SH-SY5Y (cell line): Measurements from ENCODE around the gene GPC3.

Experiments
- GATA2 ChIP-seq: IDR thresholded peaks from 2 replicates; pipeline ENCODE4 v1.6.1; 2011; ENCODE audit warnings: mild to moderate bottlenecking, low read depth, low read length
- GATA3 ChIP-seq: IDR thresholded peaks from 2 replicates; pipeline ENCODE4 v1.6.1; 2011; ENCODE audit warnings: low read depth, mild to moderate bottlenecking, low read length, moderate library complexity

Gene GPC3

DNA sequence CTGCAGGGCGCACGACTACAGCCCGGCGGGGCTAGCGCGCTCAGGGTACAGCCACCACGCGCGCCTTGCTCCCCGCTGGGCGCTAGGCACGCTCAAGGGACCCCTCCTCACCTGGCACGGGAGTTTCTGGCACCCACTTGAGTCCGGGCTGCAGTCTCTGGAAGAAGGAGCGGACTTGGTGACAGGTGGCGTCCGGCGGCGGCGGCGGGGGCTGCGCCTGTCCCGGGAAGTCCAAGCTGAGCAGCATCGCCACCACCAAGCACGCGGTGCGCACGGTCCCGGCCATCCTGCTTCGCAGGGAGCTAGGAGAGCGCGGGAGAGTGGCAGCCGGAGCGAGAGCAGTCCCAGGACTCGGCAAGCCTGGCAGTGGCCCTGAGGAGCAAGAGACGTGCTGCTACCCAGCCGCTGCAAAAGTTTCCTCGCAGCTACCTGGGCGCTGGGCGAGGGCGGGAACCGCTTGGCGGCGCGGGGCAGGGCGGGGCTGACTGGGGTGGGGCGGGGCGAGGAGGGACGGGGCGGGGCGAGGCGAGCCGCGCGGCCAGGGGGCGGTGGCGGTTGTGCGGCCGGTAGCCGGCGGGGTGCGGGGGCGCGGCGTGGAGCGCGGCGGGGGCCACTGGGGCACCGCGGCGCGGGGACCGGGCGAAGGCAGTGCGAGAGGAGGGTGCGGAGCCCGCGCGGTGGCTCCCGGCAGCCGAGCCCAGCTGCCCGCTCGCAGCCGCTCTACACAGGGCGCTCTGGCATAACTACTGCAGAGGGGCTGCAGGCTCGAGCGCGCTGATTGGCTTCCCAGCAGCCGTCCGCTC is at the start of gene GPC3:
Gene GPC3 (minus strand): TSS at position 431 of the 803 bp plus-strand sequence.
- no peak for TF ChIP-seq GATA3
- TF ChIP-seq GATA2, result no peak

DNA sequence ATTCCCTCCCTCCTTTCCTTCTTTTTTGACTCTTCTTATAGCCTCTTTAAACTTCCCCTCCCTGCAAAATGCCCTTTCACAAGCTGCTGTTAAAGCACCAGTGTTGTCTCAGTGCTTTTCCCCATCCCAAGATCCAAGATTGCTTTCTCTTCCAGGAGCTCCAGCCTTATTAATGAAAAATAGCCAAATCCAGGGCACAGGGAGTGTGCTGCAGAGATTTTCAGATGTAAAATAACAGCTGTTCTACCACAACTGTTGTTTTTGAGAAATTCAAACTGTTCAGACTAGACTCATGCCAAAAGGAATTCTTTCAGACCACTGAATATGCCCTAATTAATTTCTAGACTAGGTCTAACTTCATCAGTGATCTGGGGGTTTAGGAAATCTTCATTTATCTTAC is 47.0 kb upstream of the GPC3 start:
- TF ChIP-seq GATA3, result no peak
- no peak for TF ChIP-seq GATA2

GRCh38 chrX:134026565-134027311 is 41.3 kb upstream of the GPC3 start:
- no peak for TF ChIP-seq GATA2
- no peak for TF ChIP-seq GATA3

DNA sequence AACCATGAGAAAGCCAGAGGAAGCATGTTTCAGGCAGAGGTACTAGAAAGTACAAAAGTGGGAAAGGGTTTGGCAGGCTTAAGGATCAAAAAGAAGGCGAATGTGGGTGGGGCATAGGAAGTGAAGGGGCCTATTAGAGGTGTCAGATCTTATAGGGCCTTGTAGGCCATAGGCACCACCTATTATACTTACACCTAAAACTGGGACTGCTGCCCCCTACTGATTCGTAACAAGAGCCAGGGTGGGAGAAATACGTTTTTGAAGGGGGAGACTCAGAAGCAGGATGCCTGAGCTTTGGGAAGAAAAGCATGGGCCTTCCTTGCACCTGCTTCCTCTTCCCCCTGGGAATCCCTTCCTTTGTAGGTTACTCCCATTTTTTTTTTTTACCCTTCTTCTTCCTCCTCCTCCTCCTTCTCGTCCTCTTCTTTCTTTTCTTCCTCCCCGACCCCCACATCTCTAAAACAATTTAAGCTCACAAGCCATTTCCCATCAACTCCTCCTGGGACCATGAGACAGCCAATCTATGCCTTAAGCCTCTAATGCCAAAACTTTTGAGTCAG is 40.7 kb upstream of the GPC3 start:
- TF ChIP-seq GATA3, result no peak
- TF ChIP-seq GATA2, result no peak

GRCh38 chrX:134024686-134025377 is 39.4 kb upstream of the GPC3 start:
- TF ChIP-seq GATA3, result no peak

GRCh38 chrX:134023851-134024281 is 38.5 kb upstream of the GPC3 start:
- TF ChIP-seq GATA2 (no peak), GATA3 (no peak)

- TF ChIP-seq GATA3 (no peak), GATA2 (no peak)
These were observed 35.5 kb upstream of the GPC3 start for GRCh38 chrX:134020910-134021309.

DNA sequence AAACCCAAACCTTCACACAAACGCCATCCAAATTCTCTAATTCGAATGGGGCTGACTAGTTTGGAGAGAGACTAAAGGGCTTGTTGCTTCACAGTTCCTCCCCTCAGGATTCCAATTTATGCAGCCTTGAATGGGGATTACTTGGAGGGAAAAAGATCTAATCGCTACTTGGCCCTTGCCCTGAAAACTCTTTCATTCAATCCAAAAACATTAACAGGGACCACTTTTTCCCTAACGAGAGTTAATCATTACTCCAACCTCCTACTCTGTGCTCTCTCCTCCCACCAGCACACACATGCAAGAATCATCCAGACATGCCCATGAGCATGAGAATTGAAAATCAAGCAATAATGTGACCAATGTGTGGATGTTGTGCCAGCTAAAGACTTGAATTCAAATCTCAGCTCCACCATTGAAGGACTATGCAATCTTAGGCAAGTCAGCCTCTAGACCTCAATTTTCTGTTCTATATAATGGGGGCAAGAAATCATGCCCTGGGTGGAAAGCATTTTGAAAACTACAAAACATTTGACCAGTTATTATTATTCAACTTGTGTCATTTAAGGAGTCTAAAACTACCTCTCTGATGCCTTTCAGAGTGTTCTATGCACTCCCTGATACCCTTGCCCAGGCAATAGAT is 34.3 kb upstream of the GPC3 start:
- TF ChIP-seq GATA2 (no peak), GATA3 (no peak)

GRCh38 chrX:134013524-134013923 is 28.1 kb upstream of the GPC3 start:
- no peak for TF ChIP-seq GATA3
- TF ChIP-seq GATA2, result no peak

GRCh38 chrX:134013092-134013497 is 27.7 kb upstream of the GPC3 start:
- TF ChIP-seq GATA3 (no peak), GATA2 (no peak)

DNA sequence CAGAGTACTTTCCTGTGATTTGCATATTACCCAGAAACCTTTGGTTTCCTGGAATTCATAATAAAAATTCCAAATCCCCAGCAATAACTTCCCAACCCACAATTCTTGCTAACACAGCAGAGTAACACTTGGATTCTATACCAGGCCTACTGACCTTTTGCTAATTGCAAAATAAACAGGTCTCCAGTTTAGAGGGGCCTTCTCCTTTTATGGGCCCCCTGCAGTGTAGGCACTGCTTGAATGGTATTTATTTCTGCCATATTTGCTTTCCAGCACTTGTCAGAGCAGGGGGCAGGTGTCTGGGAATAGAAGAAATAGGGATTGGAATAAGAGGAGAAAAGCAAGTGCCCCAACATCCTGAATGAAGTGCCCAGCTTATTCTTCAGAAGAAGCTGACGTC is 25.3 kb upstream of the GPC3 start:
- TF ChIP-seq GATA2, result no peak
- TF ChIP-seq GATA3, result no peak

DNA sequence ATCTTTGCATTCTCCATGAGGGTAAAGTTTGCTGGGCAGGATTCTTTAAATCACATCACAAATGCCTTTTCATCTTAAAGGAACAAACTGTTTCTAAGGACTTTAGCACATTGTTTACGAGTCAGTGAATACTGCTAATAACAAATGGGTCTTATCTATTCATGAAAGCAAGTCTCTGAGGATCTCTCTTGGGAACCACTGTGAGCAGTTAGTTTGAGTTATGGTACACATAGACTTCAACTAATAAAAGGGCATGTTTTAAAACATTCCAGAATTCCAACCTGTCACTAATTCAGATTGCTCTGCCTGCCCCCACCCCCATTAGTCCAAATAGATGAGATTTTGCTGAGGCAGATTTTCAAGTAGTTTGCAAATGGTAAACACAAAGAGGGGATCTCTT is 22.3 kb upstream of the GPC3 start:
- TF ChIP-seq GATA2 (no peak), GATA3 (no peak)

- TF ChIP-seq GATA3 (no peak), GATA2 (no peak)
These were observed 21.2 kb upstream of the GPC3 start for GRCh38 chrX:134006484-134007161.
